ENCODE data around the gene IQGAP3.
A peak's percentile ranks its signal among the peaks of the same experiment; 100 is the strongest.

The IQGAP3 gene

GRCh38 chr1:156499842-156500542, 72.4 kb downstream of the IQGAP3 start:
- no peak for TF ChIP-seq CTCF (conservative IDR thresholded peaks at IDR 0.05; ENCODE audit: low read depth, low read length)
- peak overlapping the region; percentile 12 for H2AFZ ChIP-seq (ENCODE audit: low read depth)

GRCh38 chr1:156499194-156499841, 73.0 kb downstream of the IQGAP3 start:
- no peak for TF ChIP-seq CTCF (conservative IDR thresholded peaks at IDR 0.05; ENCODE audit: low read depth, low read length)
- peaks cover 78% of the 10 kb centered on the region for H3K4me1 ChIP-seq (ENCODE audit: low read depth, poor library complexity, severe bottlenecking)
- H3K27me3 ChIP-seq (ENCODE audit: insufficient read depth, low read depth): no peaks in the 10 kb centered on the region
- peaks cover 61% of the 10 kb centered on the region for H3K79me2 ChIP-seq (ENCODE audit: insufficient read depth, low read depth)
- peak overlapping the region; percentile 99 for H3K4me2 ChIP-seq
- no peak overlapping the region for H2AFZ ChIP-seq (ENCODE audit: low read depth)
- no peaks in the 10 kb centered on the region; the same call in 1 of the 2 replicates for H3K36me3 ChIP-seq (ENCODE audit: insufficient read depth)
- no peaks in the 10 kb centered on the region; the same call in 1 of the 2 replicates for H4K20me1 ChIP-seq (ENCODE audit: insufficient read depth)
- peak overlapping the region; percentile 70; the same call in 1 of the 2 replicates for H3K27ac ChIP-seq
- peak overlapping the region; percentile 96 for H3K4me3 ChIP-seq (IDR thresholded peaks at IDR 0.05; ENCODE audit: insufficient read depth, low read depth, low read length)
- peak overlapping the region; percentile 97 for H3K9ac ChIP-seq

More at GRCh38 chr1:156499842-156500542, 72.4 kb downstream of the IQGAP3 start:
- peak overlapping the region; percentile 94 for H3K27ac ChIP-seq
- H3K36me3 ChIP-seq (ENCODE audit: insufficient read depth): no peaks in the 10 kb centered on the region; the same call in 1 of the 2 replicates
- H3K27me3 ChIP-seq (ENCODE audit: insufficient read depth, low read depth): no peaks in the 10 kb centered on the region
- H3K9ac ChIP-seq: peak overlapping the region; percentile 97
- H3K4me1 ChIP-seq (ENCODE audit: low read depth, poor library complexity, severe bottlenecking): peaks cover 76% of the 10 kb centered on the region
- H4K20me1 ChIP-seq (ENCODE audit: insufficient read depth): no peaks in the 10 kb centered on the region; the same call in 1 of the 2 replicates
- peak overlapping the region; percentile 96 for H3K4me3 ChIP-seq (IDR thresholded peaks at IDR 0.05; ENCODE audit: insufficient read depth, low read depth, low read length)
- H3K4me2 ChIP-seq: peak overlapping the region; percentile 99
- H3K79me2 ChIP-seq (ENCODE audit: insufficient read depth, low read depth): peaks cover 54% of the 10 kb centered on the region

GRCh38 chr1:156498432-156499193, 73.8 kb downstream of the IQGAP3 start:
- H3K27me3 ChIP-seq (ENCODE audit: insufficient read depth, low read depth): no peaks in the 10 kb centered on the region
- peaks cover 68% of the 10 kb centered on the region for H3K79me2 ChIP-seq (ENCODE audit: insufficient read depth, low read depth)
- H3K4me2 ChIP-seq: peak overlapping the region; percentile 99
- H3K9ac ChIP-seq: peak overlapping the region; percentile 97
- peak overlapping the region; percentile 70; the same call in 1 of the 2 replicates for H3K27ac ChIP-seq
- TF ChIP-seq CTCF (conservative IDR thresholded peaks at IDR 0.05; ENCODE audit: low read depth, low read length): no peak
- no peaks in the 10 kb centered on the region; the same call in 1 of the 2 replicates for H3K36me3 ChIP-seq (ENCODE audit: insufficient read depth)
- no peaks in the 10 kb centered on the region; the same call in 1 of the 2 replicates for H4K20me1 ChIP-seq (ENCODE audit: insufficient read depth)
- H3K4me3 ChIP-seq (IDR thresholded peaks at IDR 0.05; ENCODE audit: insufficient read depth, low read depth, low read length): peak overlapping the region; percentile 96
- no peak overlapping the region for H2AFZ ChIP-seq (ENCODE audit: low read depth)
- peaks cover 78% of the 10 kb centered on the region for H3K4me1 ChIP-seq (ENCODE audit: low read depth, poor library complexity, severe bottlenecking)

GRCh38 chr1:156497743-156498431, 74.5 kb downstream of the IQGAP3 start:
- peaks cover 75% of the 10 kb centered on the region for H3K79me2 ChIP-seq (ENCODE audit: insufficient read depth, low read depth)
- H3K4me1 ChIP-seq (ENCODE audit: low read depth, poor library complexity, severe bottlenecking): peaks cover 78% of the 10 kb centered on the region
- peak overlapping the region; percentile 96 for H3K4me3 ChIP-seq (IDR thresholded peaks at IDR 0.05; ENCODE audit: insufficient read depth, low read depth, low read length)
- H3K36me3 ChIP-seq (ENCODE audit: insufficient read depth): no peaks in the 10 kb centered on the region; the same call in 1 of the 2 replicates
- no peak for TF ChIP-seq CTCF (conservative IDR thresholded peaks at IDR 0.05; ENCODE audit: low read depth, low read length)
- H3K27me3 ChIP-seq (ENCODE audit: insufficient read depth, low read depth): no peaks in the 10 kb centered on the region
- no peak overlapping the region for H2AFZ ChIP-seq (ENCODE audit: low read depth)
- H3K27ac ChIP-seq: peak overlapping the region; percentile 70
- peak overlapping the region; percentile 97; the same call in 1 of the 2 replicates for H3K9ac ChIP-seq
- H3K4me2 ChIP-seq: peak overlapping the region; percentile 99
- H4K20me1 ChIP-seq (ENCODE audit: insufficient read depth): no peaks in the 10 kb centered on the region; the same call in 1 of the 2 replicates

Measured in KMS-11 (cell line).